HG02938 (cell line): ENCODE data around the gene CCR5.
"Not testable (repeated sequence)": the region's sequence is repeated elsewhere in the genome, so short reads cannot be mapped to it uniquely, and the experiment has no call there.

Source experiments
- ATAC-seq: cut with Tn5 transposase; IDR thresholded peaks from one replicate; pipeline ENCODE4 v1.9.1; 2021; ENCODE audit warnings: mild to moderate bottlenecking, moderate library complexity; ENCODE audit not compliant: unreplicated experiment

CCR5 gene

GRCh38 chr3:46383211-46383950, 12.6 kb downstream of the CCR5 start:
- ATAC-seq: no peak

GRCh38 chr3:46383951-46384330, 13.2 kb downstream of the CCR5 start:
- ATAC-seq: no peak

- ATAC-seq: no peak
Measured at GRCh38 chr3:46386205-46386604, 15.5 kb downstream of the CCR5 start.

GRCh38 chr3:46388847-46389246, 18.1 kb downstream of the CCR5 start:
- ATAC-seq: not testable (repeated sequence)

- ATAC-seq: no peak
Measured at GRCh38 chr3:46389306-46389705, 18.6 kb downstream of the CCR5 start.

GRCh38 chr3:46391526-46391925, 20.8 kb downstream of the CCR5 start:
- not testable (repeated sequence) for ATAC-seq

- ATAC-seq: no peak
Measured at GRCh38 chr3:46393011-46393410, 22.3 kb downstream of the CCR5 start.

- ATAC-seq: no peak
Measured at GRCh38 chr3:46393554-46394434, 23.0 kb downstream of the CCR5 start.

GRCh38 chr3:46395210-46395661, 24.5 kb downstream of the CCR5 start:
- no peak for ATAC-seq

- ATAC-seq: no peak
Measured at GRCh38 chr3:46395766-46396530, 25.2 kb downstream of the CCR5 start.

GRCh38 chr3:46397111-46397510, 26.4 kb downstream of the CCR5 start:
- ATAC-seq: no peak

- no peak for ATAC-seq
Measured at GRCh38 chr3:46398186-46398955, 27.6 kb downstream of the CCR5 start.

GRCh38 chr3:46399098-46399497, 28.4 kb downstream of the CCR5 start:
- ATAC-seq: no peak

- no peak for ATAC-seq
Measured at GRCh38 chr3:46399557-46399956, 28.8 kb downstream of the CCR5 start.

GRCh38 chr3:46400000-46400734, 29.4 kb downstream of the CCR5 start:
- ATAC-seq: no peak

GRCh38 chr3:46400846-46401245, 30.1 kb downstream of the CCR5 start:
- no peak for ATAC-seq

- ATAC-seq: no peak
Measured at GRCh38 chr3:46401579-46401978, 30.8 kb downstream of the CCR5 start.

- ATAC-seq: not testable (repeated sequence)
Measured at GRCh38 chr3:46402902-46403301, 32.2 kb downstream of the CCR5 start.

- ATAC-seq: no peak
Measured at GRCh38 chr3:46405301-46406019, 34.7 kb downstream of the CCR5 start.
